OCI-LY7 (cell line): ENCODE data around the gene SPDYE8.
"Not testable (repeated sequence)": the region's sequence is repeated elsewhere in the genome, so short reads cannot be mapped to it uniquely, and the experiment has no call there.

ENCODE experiments used
- CTCF ChIP-seq: fragments of 200-600 bp; sonication (generic); conservative IDR thresholded peaks from 2 replicates; pipeline ENCODE4 v1.5.1; 2014; ENCODE audit warnings: mild to moderate bottlenecking, antibody characterized with exemption, low read length, moderate library complexity, mixed read lengths
- EZH2phosphoT487 ChIP-seq: fragments of 200-600 bp; sonication (generic); IDR thresholded peaks from 2 replicates; pipeline ENCODE4 v1.6.1; 2018; ENCODE audit warnings: low read depth, borderline replicate concordance, mild to moderate bottlenecking, mixed run types, antibody characterized with exemption, low read length, moderate library complexity, mixed read lengths

- TF ChIP-seq EZH2phosphoT487, CTCF: not testable (repeated sequence)
Observed at GRCh38 chr7:73006491-73006890, 23.1 kb downstream of the SPDYE8 start.
